SH-SY5Y (cell line): ENCODE results near the gene P2RX6.

Experiments used
- GATA2 ChIP-seq: IDR thresholded peaks from 2 replicates; pipeline ENCODE4 v1.6.1; 2011; ENCODE audit warnings: mild to moderate bottlenecking, low read depth, low read length
- GATA3 ChIP-seq: IDR thresholded peaks from 2 replicates; pipeline ENCODE4 v1.6.1; 2011; ENCODE audit warnings: low read depth, mild to moderate bottlenecking, low read length, moderate library complexity

DNA sequence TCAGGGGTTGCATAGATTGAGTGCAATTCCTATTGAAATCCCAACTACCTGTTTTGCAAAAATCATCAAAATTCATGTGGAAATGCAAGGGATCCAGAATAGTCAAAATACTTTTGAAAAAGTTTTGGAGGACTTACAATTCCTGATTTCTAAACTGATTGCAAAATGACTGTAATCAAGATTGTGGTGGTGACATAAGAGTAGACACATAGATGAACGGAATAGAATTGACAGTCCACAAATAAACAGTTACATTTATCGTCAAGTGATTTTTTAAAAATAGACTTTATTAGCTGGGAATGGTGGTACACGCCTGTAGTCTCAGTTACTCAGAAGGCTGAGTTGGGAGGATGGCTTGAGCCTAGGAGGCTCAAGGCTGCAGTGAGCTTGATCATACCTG is 20.0 kb downstream of the P2RX6 start:
- TF ChIP-seq GATA2 (no peak), GATA3 (no peak)
